ENCODE data around the gene EPB41L5. TPM values are rescaled to one million over a fixed set of nuclear protein-coding genes. Genes with fewer than 3 reads are reported as not detected.
A peak's percentile ranks its signal among the peaks of the same experiment; 100 is the strongest.
"Not testable (repeated sequence)": the region's sequence is repeated elsewhere in the genome, so short reads cannot be mapped to it uniquely, and the experiment has no call there.

EPB41L5 gene
- total RNA-seq, 6 experiments from 2014 or later: 27.1 to 54.1 (median 43.3) TPM

GRCh38 chr2:120042359-120042758 lies 29.5 kb downstream of the EPB41L5 start:
- no peak for DNase-seq
- H3K27ac ChIP-seq: no peak overlapping the region
- WGBS (ENCODE audit: insufficient coverage, low coverage, low lambda C conversion rate, missing lambda C conversion rate): 60% methylated on average over 1 of the region's 1 CpG
- H3K36me3 ChIP-seq: peaks cover 0 to 7% (median 0%) of the 10 kb centered on the region in 4 donors
- intact Hi-C loops (cut with DNase I): no loop called here
- no peaks in the 10 kb centered on the region for H3K27me3 ChIP-seq
- no peak for ATAC-seq
- H3K9me3 ChIP-seq: no peaks in the 10 kb centered on the region
- H3K4me3 ChIP-seq: no peak overlapping the region
- no peaks in the 10 kb centered on the region for H3K4me1 ChIP-seq
- no peak for TF ChIP-seq POLR2A (IDR thresholded peaks at IDR 0.05)
- no peak for TF ChIP-seq CTCF (IDR thresholded peaks at IDR 0.05)

GRCh38 chr2:120044336-120044735 lies 31.5 kb downstream of the EPB41L5 start:
- Histone ChIP-seq H3K27ac (no peak overlapping the region), H3K4me3 (no peak overlapping the region), H3K4me1 (no peaks in the 10 kb centered on the region), H3K36me3 (peaks cover 0 to 7% (median 0%) of the 10 kb centered on the region in 4 donors), H3K27me3 (no peaks in the 10 kb centered on the region), H3K9me3 (no peaks in the 10 kb centered on the region)
- ATAC-seq (peak in 1 of 4 donors; percentile 32), DNase-seq (no peak)
- TF ChIP-seq CTCF (IDR thresholded peaks at IDR 0.05): no peak
- no peak for TF ChIP-seq POLR2A (IDR thresholded peaks at IDR 0.05)
- intact Hi-C loops (cut with DNase I): no loop called here

- ATAC-seq; H3K9me3 ChIP-seq; H3K27ac ChIP-seq; H3K4me3 ChIP-seq; intact Hi-C loops (cut with DNase I); H3K36me3 ChIP-seq; H3K27me3 ChIP-seq; DNase-seq; H3K4me1 ChIP-seq: not testable (repeated sequence)
- 93% methylated on average over 4 of the region's 4 CpGs for WGBS (ENCODE audit: insufficient coverage, low coverage, low lambda C conversion rate, missing lambda C conversion rate)
Measured at GRCh38 chr2:120045775-120046174, 32.9 kb downstream of the EPB41L5 start.

GRCh38 chr2:120046252-120046651 lies 33.4 kb downstream of the EPB41L5 start:
- whole genome bisulfite sequencing (ENCODE audit: insufficient coverage, low coverage, low lambda C conversion rate, missing lambda C conversion rate): 90% methylated on average over 2 of the region's 2 CpGs
- DNase-seq, ATAC-seq: not testable (repeated sequence)

GRCh38 chr2:120052597-120052996 lies 39.7 kb downstream of the EPB41L5 start:
- Histone ChIP-seq H3K27me3 (no peaks in the 10 kb centered on the region), H3K9me3 (no peaks in the 10 kb centered on the region), H3K36me3 (no peaks in the 10 kb centered on the region), H3K4me1 (no peaks in the 10 kb centered on the region), H3K27ac (no peak overlapping the region), H3K4me3 (no peak overlapping the region)
- WGBS (ENCODE audit: insufficient coverage, low coverage, low lambda C conversion rate, missing lambda C conversion rate): 95% methylated on average over 2 of the region's 2 CpGs
- TF ChIP-seq CTCF (IDR thresholded peaks at IDR 0.05): no peak
- no peak for TF ChIP-seq POLR2A (IDR thresholded peaks at IDR 0.05)
- intact Hi-C loops (cut with DNase I): no loop called here
- no peak for DNase-seq
- no peak for ATAC-seq

More at GRCh38 chr2:120046252-120046651, 33.4 kb downstream of the EPB41L5 start:
- H3K9me3 ChIP-seq; H3K4me1 ChIP-seq; H3K36me3 ChIP-seq; H3K27ac ChIP-seq; intact Hi-C loops (cut with DNase I); H3K4me3 ChIP-seq; H3K27me3 ChIP-seq: not testable (repeated sequence)

GRCh38 chr2:120053891-120054290 lies 41.0 kb downstream of the EPB41L5 start:
- Histone ChIP-seq H3K4me1 (peaks cover 0 to 4% (median 0%) of the 10 kb centered on the region in 4 donors), H3K36me3 (no peaks in the 10 kb centered on the region), H3K27ac (no peak overlapping the region), H3K27me3 (no peaks in the 10 kb centered on the region), H3K9me3 (no peaks in the 10 kb centered on the region), H3K4me3 (no peak overlapping the region)
- no peak for ATAC-seq
- WGBS (ENCODE audit: insufficient coverage, low coverage, low lambda C conversion rate, missing lambda C conversion rate): 67% methylated on average over 2 of the region's 3 CpGs
- DNase-seq: no peak
- intact Hi-C loops (cut with DNase I): no loop called here
- no peak for TF ChIP-seq POLR2A (IDR thresholded peaks at IDR 0.05)
- TF ChIP-seq CTCF (IDR thresholded peaks at IDR 0.05): no peak

Data from right lobe of liver (tissue), 6 donors.